MV-4-11 (cell line): ENCODE results near the gene FOXRED1.

Source experiments
- DNase-seq: peaks from one replicate; lab custom pipeline; 2025; lab: John Stamatoyannopoulos, UW

Gene FOXRED1

GRCh38 chr11:126311401-126312291 lies 42.7 kb downstream of the FOXRED1 start:
- peak; percentile 98 for DNase-seq

- DNase-seq: no peak
Measured at GRCh38 chr11:126312961-126313360, 44.0 kb downstream of the FOXRED1 start.

- DNase-seq: peak; percentile 84
Measured at GRCh38 chr11:126313826-126314225, 44.9 kb downstream of the FOXRED1 start.

- DNase-seq: no peak
Measured at GRCh38 chr11:126317432-126317755, 48.4 kb downstream of the FOXRED1 start.

GRCh38 chr11:126317756-126318573 lies 49.0 kb downstream of the FOXRED1 start:
- peak; percentile 82 for DNase-seq

- peak; percentile 99 for DNase-seq
Measured at GRCh38 chr11:126318574-126319373, 49.8 kb downstream of the FOXRED1 start.

- peak; percentile 50 for DNase-seq
Measured at GRCh38 chr11:126319374-126319740, 50.4 kb downstream of the FOXRED1 start.

GRCh38 chr11:126322996-126323395 lies 54.0 kb downstream of the FOXRED1 start:
- DNase-seq: no peak

GRCh38 chr11:126327281-126328000 lies 58.5 kb downstream of the FOXRED1 start:
- DNase-seq: no peak
